HG03135 (cell line): Measurements from ENCODE around the gene SENP1.

Source experiments
- ATAC-seq: cut with Tn5 transposase; IDR thresholded peaks from one replicate; pipeline ENCODE4 v1.9.1; 2021; ENCODE audit warnings: mild to moderate bottlenecking, moderate library complexity; ENCODE audit not compliant: unreplicated experiment

Gene SENP1

DNA sequence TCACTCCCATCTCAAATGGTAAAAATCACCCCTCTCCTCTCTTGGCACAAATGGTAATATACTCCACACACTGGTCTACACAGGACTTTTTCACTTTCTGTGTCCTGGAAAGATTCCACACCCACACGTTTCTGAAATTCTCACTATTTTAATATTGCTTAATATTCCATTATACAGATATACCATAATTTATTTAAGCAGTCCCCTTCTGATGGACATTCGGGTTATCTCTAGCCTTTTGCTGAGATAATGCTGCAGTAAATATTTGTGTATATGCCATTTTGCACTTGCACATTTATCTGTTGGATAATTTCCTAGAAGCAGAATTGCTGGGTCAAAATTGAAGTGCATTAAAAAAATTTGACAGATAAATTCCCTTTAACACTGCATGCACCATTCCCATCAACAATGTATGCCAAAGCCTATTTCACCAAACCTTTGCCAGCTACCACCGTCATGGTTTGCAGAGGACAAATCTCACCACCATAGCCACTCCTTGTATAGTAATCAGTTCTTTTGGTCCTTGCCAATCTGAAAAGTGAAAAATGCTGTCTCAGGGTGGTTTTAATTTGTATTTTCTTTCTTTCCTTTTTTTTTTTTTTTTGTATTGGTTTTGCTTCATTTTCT, 86.1 kb downstream of the SENP1 start:
- no peak for ATAC-seq

GRCh38 chr12:48018618-48018995, 87.3 kb downstream of the SENP1 start:
- ATAC-seq = no peak

GRCh38 chr12:48017921-48018617, 87.8 kb downstream of the SENP1 start:
- ATAC-seq = no peak

- no peak for ATAC-seq
Measured at GRCh38 chr12:48017496-48017895, 88.4 kb downstream of the SENP1 start.

GRCh38 chr12:48016373-48017020, 89.4 kb downstream of the SENP1 start:
- no peak for ATAC-seq

- ATAC-seq = no peak
Measured at GRCh38 chr12:48015954-48016353, 89.9 kb downstream of the SENP1 start.

DNA sequence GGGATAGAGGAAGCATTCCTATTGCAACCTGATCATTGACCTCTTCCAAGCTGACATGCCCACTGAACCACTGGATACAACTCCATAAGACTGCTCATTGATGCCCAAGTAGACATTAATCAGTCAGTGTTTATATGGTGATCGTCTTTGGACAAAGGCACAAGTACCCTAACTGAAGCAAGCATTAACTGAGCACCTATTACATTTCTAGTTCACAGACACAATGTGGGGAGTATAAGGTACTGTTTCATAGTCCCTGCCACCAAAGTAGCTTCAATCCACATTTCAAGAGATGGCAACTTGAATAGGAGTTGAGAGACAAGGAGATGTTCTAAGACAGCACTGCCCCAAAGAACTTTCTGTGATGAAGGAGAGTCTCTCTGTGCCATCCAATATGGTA, 90.8 kb downstream of the SENP1 start:
- no peak for ATAC-seq

GRCh38 chr12:48013287-48013686, 92.6 kb downstream of the SENP1 start:
- ATAC-seq = no peak

DNA sequence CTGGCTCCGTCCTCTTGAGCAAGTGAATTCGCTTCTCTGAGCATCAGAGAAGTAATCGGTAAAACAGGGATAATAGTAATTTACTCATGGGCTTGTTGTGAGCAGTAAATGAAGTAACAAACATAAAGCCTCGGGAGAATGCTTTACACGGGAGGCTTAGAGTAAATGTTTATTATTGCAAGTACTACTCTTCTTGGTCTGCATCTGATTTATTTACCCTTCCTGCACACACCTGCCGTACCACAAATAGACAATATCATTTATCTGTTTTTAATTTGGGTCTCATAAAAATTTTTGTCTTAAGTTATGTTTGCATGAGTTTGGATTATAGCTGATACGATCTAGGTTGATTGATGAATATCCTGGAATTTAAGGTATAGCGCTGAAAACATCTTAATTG, 93.8 kb downstream of the SENP1 start:
- no peak for ATAC-seq

- ATAC-seq = no peak
Measured at GRCh38 chr12:48010366-48010970, 95.4 kb downstream of the SENP1 start.

GRCh38 chr12:48009471-48009870, 96.4 kb downstream of the SENP1 start:
- ATAC-seq = no peak

GRCh38 chr12:48008950-48009349, 96.9 kb downstream of the SENP1 start:
- no peak for ATAC-seq

- ATAC-seq = no peak
Measured at GRCh38 chr12:48008349-48008748, 97.5 kb downstream of the SENP1 start.

DNA sequence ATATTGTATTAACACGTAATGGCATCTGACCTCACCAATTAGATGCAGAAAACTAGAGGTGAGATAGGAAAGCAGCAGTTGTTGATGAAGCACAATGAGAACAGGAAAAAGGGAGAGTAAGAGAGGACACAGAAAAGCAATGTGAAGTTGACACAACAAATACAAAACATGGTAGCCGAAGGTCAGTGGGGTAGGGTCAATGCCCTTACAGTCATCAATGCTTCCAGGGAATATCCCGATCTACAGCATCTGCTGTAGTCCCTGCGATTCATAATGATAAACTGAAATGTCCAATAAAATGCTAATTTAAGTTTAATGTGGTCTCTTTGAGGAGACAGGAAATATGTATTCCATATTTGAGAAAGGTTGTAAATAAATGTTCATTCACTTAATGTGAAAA, 98.7 kb downstream of the SENP1 start:
- no peak for ATAC-seq

DNA sequence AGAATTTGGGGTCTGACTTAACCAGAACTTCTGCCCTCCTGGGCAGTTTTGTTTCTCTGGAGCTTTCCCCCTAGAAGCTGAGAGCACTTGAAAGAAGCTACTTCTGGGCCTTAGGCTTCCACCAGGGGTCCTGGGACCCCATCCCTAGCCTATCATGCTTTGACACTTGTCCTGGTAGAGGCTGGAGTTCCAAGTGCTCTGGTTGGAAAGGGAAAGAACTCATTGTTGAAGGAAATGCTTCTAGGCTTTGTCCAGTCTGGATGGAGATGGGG, 100.2 kb downstream of the SENP1 start:
- no peak for ATAC-seq

DNA sequence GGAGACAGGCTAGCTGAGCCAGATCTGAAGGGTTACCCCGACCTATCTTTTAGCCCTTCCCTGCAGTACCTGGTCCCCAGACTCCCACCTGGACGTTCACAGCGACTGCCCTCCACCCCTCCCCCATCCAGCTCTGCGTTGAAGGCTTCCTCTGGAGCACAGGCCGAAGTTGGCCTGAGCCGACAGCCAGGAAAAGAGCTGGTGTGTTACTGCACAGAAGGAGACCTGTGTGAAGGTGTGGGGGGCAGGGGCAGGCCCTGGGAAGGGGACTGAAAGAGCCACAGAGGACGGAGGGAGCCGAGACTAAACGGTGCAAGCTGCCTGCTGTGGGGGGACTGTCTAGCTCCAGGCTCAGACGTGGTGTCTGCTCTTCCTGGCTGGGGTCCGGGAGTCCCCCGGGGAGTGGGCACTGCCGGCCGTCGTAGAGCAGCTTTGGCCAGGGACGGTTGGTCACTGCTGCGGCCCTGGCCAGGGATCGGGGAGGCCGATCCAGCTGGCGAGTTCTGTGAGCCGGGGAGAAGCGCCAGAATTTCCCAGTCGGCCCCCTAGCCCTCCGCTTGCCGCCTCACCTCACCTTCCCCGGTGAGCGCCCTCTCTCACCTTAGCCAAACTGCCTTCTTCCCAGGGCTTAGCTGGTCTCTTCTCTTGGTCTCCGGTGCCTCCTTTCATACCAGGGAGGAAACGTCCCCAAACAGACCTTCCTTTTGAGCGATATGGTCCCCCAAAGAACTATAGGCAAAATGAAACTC, 100.7 kb downstream of the SENP1 start:
- ATAC-seq = no peak

DNA sequence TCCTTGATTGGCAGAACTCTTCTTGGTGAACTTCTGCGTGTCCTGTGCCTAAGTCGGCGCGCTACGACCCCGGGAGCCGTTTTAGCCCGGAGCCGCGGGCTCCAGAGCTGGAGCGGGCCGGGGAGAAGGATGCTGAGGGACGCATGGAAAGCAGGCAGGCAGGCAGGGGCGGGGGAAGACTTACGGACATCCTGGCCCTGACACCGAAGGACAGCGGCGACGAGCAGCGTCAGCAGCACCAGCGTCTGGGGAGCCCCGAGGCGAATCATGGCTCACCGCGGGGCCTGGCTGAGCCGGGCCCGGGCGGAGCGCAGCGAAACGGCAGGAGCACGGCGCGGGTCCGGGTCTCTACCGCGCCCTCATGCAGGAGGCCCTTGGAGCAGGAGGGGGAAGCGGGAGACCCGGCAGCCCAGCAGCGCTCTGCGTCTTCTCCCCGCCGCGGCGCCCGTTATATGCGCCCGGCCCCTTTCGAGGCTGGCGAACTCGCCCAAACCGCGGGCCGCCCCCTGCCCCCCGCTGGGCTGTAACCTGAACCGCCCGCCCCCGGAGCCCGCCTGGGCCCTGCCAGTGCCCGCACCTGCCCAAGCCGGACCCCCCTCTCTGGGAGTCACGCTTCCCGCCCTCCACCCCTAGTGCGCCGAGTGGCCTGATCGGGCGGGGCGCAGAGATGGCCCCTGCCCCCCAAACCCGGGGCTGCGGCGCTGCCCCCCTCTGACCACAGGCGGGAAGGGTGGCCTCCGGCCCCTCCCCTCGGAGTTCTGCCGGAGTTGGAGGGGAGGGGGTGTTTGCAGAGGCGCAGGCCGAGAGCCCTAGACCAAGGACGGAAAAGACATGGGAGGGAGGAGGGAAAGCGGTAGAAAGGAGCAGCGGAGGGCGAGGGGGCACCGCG, 101.6 kb downstream of the SENP1 start, which contains the start of gene COL2A1:
Gene COL2A1 (minus strand): TSS at position 424 of the 889 bp plus-strand sequence. CDS start 155 bp downstream, at position 269.
- ATAC-seq = no peak

- ATAC-seq = no peak
Measured at GRCh38 chr12:48003226-48004052, 102.4 kb downstream of the SENP1 start.

DNA sequence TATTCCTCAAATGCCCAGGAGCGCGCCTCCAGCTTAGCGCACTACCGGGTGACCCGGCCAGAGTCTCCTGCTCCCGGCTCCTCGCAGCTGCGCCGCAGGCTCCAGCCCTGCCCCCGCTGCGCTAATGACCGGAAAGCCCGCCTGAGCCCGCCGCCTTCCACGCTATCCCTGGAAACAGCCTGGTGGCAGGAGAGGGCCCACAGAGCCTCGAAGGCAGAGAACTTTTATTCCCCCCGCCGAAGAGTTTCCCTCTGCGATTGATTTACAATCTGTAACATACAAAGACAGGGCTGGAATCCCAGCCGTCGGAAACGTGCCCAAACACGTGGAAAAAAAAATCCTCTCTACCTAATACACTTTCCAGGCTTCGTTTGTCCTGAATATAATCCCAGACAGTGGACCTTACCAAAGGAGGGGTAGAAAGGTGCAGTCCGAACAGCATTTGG, 103.1 kb downstream of the SENP1 start:
- ATAC-seq = no peak

DNA sequence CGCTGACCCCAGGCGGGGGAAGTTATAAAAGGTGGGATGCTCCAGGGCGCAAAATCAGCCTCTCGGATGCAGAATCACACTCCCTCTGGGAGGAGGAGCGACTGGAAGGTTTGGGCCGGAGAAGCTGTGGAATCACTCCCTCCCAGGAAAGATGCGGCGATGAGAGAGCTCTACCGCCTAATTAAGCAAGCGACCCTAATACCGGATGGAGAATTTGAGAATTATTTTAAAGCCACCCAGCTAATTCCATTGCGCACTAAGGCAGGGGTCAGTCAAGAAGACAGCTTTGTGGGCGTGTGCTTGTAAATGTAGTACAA, 103.5 kb downstream of the SENP1 start:
- no peak for ATAC-seq
